GM21717 (cell line): ENCODE data around the gene HPD.
"Not testable (repeated sequence)": the region's sequence is repeated elsewhere in the genome, so short reads cannot be mapped to it uniquely, and the experiment has no call there.

Source experiments
- ATAC-seq: cut with Tn5 transposase; IDR thresholded peaks from one replicate; pipeline ENCODE4 v1.9.1; 2021; ENCODE audit warnings: mild to moderate bottlenecking, moderate library complexity; ENCODE audit not compliant: unreplicated experiment

The HPD gene

GRCh38 chr12:121866331-121866730, 7.7 kb upstream of the HPD start:
- ATAC-seq, result no peak

GRCh38 chr12:121861636-121862254, 3.1 kb upstream of the HPD start:
- no peak for ATAC-seq

- ATAC-seq, result not testable (repeated sequence)
Measured at GRCh38 chr12:121860699-121861098, 2.0 kb upstream of the HPD start.

GRCh38 chr12:121860257-121860656, 1.6 kb upstream of the HPD start:
- ATAC-seq, result no peak

- ATAC-seq, result no peak
Measured at GRCh38 chr12:121858318-121858661, 369 bp downstream of the HPD start.

- no peak for ATAC-seq
Measured at GRCh38 chr12:121857322-121858246, 1.1 kb downstream of the HPD start.

GRCh38 chr12:121852392-121852791, 6.3 kb downstream of the HPD start:
- not testable (repeated sequence) for ATAC-seq

GRCh38 chr12:121849665-121850064, 9.0 kb downstream of the HPD start:
- ATAC-seq, result no peak

- ATAC-seq, result no peak
Measured at GRCh38 chr12:121849211-121849610, 9.4 kb downstream of the HPD start.

- ATAC-seq, result no peak
Measured at GRCh38 chr12:121845701-121846100, 13.0 kb downstream of the HPD start.

GRCh38 chr12:121843236-121843982, 15.2 kb downstream of the HPD start:
- ATAC-seq, result no peak

GRCh38 chr12:121839993-121840761, 18.5 kb downstream of the HPD start:
- no peak for ATAC-seq

- ATAC-seq, result peak; percentile 93
Measured at GRCh38 chr12:121839106-121839992, 19.3 kb downstream of the HPD start.

- ATAC-seq, result no peak
Measured at GRCh38 chr12:121838126-121838525, 20.5 kb downstream of the HPD start.

- no peak for ATAC-seq
Measured at GRCh38 chr12:121837680-121838079, 21.0 kb downstream of the HPD start.

- ATAC-seq, result no peak
Measured at GRCh38 chr12:121831571-121832245, 27.0 kb downstream of the HPD start.

- no peak for ATAC-seq
Measured at GRCh38 chr12:121830588-121831265, 27.9 kb downstream of the HPD start.

GRCh38 chr12:121830134-121830533, 28.5 kb downstream of the HPD start:
- ATAC-seq, result no peak
